GM19397 (cell line): ENCODE results near the gene SCG2.

Experiments
- ATAC-seq: cut with Tn5 transposase; IDR thresholded peaks from one replicate; pipeline ENCODE4 v1.9.1; 2021; ENCODE audit warnings: mild to moderate bottlenecking, moderate library complexity; ENCODE audit not compliant: unreplicated experiment

SCG2 gene, protein sequence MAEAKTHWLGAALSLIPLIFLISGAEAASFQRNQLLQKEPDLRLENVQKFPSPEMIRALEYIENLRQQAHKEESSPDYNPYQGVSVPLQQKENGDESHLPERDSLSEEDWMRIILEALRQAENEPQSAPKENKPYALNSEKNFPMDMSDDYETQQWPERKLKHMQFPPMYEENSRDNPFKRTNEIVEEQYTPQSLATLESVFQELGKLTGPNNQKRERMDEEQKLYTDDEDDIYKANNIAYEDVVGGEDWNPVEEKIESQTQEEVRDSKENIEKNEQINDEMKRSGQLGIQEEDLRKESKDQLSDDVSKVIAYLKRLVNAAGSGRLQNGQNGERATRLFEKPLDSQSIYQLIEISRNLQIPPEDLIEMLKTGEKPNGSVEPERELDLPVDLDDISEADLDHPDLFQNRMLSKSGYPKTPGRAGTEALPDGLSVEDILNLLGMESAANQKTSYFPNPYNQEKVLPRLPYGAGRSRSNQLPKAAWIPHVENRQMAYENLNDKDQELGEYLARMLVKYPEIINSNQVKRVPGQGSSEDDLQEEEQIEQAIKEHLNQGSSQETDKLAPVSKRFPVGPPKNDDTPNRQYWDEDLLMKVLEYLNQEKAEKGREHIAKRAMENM

DNA sequence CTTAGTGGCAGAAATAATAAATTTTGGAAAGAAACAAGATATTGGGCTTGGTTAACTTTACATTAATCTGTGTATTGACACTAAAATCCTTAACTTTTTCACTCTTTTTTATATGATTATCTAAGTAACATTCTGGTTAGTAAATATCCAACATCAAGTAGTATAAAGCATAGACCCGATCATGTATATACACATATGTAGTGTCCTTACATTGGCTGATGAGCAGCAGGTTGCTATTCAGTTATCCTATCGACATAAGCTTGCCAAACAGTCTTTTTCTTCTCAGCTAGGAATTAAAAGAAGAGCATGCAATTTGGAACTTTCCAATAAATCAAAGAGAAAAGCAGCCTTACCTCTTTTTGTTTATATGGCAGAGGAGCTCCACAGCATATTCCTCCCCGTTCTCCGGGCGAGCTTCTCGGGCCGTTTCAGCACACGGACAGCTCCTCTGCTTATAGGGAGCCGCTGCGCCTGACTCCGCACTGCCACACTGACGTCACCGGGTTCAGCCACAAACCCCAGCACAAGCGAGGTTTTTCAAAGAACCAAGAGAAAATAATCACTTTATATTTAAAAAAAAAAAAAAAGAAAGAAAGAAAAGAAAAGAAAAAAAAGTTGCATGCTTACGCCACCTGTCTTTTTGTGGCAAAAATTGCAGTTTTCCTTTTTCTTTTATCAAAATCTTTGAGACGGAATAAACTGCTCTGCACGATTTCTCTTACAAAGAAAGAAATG is at the start of gene SCG2:
Gene SCG2 (minus strand): TSS at position 430 of the 735 bp plus-strand sequence. CDS start 3,079 bp downstream, outside the sequence.
- peak; percentile 75 for ATAC-seq

DNA sequence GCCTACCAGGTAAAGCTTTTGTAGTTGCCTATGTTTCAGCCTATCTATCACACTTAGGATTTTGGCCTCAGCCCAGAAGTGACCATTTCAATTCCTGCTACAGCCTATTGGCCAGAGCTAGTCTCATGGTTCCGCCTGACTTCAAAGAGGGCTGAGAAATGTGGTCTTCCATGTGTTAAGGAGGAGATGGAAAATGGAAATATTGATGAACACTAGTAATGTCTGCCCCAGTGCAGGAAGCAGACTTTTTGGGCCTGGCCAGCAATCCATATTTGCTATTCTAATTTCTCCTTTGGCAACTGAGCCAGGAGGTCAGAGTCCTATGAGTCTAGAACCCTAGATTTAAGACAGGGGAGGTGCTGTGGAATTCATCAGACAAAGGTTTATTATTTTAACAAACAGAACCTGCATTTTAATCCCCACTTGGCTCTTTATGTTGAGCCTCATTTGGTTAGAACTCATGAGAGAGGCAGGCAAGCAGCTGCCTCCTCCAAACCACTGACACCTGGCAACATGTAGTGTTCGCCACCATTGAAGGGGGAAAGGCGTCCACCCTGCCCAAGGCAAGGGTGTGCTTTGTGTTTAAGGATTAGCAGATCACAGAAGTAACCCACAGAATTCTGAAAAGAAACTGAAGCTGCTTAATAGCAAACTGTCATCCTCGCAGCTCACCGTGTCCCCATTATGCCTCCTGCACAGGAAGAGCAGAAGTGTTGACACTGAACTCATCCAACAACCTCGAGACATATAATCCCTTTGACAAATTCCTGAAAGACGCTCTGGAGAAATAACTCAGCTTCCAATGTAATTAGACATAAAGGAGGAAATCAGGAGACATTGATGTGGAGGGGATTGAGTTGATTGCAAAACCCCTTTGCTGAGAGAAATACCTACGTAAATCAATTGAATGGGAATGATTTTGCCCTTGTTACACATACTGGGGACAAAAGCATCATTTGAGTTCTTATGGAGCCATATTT is 47.7 kb upstream of the SCG2 start:
- no peak for ATAC-seq

DNA sequence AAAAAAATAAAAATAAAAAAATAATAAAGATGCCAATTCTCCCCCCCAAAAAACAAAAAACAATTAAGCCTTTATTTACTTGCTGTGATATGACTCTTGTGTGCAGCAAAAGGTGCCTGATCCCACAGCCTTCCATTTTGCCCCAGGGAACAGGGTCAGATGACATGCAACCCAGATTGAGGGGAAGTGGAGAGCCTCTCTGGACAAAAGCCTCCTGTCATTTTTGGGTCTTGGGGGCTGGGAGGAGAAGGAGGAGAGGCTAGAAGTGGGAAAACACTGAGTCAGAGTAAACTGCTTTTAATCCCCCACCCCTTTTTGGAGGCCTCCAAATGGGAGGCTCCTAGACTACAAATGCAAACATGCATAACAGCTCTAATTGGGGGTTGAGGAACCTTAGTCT is 46.6 kb upstream of the SCG2 start:
- no peak for ATAC-seq

DNA sequence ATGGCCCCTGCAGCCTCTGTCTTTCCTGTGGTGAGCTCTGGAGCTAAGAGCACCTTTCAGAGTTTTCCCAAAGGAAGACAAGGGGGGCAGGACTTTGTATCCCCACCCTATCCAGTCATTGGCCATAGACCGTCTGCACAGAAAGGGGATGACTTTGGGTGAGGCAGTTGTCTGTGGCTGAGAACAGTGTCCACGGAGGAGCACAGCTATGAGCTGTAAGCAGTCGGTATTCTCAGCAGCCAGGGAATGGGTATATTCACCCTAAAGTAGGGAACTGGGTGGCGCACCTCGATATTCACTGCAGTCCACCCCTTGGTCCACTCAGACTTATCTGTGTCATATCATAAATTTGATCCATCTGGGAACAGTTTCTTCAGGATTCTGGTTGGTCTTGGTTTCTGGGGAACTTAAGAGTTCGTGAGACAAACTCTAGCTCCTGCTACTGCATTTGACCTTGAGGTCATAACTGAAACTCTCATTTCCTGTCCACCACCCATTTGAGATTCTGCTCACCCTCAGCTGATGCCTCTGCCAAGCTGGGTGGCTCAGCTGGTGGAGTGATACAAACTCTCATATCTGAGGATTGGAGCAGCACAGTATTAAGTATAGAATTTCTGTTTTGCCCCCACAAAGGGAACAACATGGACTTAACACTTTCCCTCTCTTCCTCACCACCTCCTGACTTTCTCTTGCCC is 45.2 kb upstream of the SCG2 start:
- ATAC-seq, result peak; percentile 87

DNA sequence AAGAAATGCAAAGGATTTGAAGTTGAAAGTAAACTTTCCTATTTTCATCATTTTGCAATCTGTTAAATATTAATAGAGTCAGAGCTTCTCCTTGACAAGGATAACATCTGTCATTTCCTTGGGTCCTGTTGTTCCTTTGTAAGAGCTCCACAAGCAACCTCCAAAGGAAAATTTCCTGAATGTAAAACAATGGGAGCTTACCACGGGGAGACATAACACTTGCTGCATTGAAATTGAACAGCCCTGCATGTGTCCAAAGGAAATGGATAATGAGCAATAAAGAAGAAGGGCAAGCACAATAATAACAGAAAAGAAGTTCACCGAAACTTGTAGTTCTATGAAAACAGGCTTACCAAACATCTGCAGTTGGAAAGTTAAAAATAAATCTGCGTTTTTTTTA is 42.0 kb upstream of the SCG2 start:
- ATAC-seq, result no peak

DNA sequence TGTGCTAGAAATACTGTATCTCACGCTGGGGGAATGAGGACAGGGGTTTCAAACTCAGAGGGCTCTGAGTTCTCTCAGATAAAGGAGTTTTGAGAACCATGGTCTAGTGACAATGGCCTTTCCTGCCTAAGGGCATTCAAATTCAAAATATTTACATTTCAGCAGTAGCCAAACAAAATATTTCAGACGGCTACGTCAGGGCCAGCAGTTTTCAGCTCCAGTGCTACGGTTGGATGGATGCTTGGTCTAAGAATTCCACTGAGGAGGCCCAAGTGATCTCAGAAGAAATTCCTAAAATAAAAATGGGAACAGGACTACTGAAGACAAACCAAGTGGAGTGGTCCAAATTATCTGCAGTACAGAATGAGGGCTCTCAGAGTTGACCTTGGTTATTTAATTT is 41.1 kb upstream of the SCG2 start:
- no peak for ATAC-seq

DNA sequence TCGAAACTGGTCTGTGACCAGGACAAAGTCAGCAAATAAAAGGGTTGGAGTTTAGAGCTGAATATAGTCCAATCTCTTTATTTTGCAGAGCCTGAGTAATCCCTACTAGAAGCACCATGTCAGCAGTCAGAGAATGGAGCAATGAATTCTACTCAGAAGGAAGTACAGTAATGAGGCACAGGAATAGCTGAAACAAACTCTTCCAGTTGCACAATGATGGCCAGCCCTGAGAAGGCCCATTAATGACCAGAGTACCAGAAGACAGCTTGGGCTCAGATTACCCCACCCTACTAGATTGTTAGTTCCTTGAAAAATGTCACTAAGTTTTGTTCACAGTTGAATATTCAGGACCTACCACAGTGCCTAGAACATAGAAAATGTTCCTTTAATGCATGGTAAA is 40.3 kb upstream of the SCG2 start:
- no peak for ATAC-seq

DNA sequence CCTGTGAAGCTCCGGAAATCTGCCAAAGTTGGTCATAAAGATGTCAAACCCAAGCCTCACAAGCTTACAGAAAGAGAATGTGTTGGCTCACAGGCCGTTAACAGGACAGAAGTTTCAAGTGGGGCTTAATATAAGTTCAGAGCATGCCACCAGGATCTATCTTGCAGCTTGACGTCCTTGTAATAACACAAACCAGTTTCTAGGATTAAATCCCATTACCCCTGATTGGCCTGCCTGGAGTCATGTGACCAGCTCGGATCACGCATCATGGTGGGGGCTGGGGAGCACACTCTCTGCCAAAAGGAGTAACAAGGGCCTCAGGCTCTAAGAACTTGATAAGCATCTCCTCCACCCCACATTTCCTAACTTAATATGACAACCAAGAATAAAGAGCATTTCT is 38.9 kb upstream of the SCG2 start:
- ATAC-seq, result no peak

DNA sequence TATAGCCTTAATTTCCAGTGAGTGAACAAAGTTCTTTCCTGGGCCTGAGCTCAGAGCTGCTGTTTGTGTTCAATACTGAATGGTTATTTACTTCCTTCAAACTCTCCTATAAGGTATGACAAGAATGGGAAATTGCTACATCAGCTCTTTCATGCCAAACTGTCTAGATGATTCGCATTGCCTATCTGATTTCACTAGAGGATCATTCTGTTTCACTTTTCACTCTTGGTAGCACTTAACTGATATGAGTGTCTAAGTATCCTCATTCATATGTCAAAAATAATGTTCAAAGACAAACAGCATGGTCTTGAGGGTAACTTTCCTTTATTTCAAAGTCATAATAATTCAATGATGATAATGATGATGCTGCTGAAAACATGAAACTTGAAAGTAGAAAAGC is 32.9 kb upstream of the SCG2 start:
- ATAC-seq, result no peak

DNA sequence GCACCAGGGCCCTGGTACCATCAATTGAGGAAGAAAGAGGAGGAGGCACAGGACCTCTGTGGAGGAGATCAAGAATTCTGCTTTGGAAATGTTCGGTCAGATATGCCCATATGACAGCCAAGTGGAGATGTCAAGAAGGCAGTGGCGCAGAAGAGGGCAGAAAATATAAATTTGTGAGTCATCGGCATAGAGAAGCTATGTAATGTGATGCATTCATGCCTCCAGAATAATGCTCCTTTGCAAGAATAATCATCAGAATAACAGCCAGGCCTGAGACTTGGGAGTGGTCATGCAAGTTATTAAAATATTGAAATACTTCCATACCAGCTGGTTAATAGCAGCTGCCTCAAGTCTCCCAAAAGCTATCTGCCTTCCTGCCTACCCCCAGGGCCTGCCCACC is 32.1 kb upstream of the SCG2 start:
- no peak for ATAC-seq

DNA sequence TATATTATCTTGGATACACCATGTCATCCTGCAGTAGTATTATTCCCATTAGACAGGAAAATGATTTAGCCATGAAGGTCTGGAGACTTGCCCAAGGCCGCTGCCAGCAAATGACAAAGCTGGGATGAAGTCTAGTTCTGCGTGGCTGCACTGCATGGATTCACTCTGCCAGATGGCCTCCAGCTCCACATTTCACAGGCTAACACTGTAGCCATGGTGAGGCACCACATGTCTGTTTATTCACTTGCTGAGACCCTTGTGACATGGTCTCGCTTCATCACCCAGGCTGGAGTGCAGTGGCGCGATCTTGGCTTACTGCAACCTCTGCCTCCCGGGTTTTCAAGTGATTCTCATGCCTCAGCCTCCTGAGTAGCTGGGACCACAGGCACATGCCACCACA is 31.5 kb upstream of the SCG2 start:
- no peak for ATAC-seq

DNA sequence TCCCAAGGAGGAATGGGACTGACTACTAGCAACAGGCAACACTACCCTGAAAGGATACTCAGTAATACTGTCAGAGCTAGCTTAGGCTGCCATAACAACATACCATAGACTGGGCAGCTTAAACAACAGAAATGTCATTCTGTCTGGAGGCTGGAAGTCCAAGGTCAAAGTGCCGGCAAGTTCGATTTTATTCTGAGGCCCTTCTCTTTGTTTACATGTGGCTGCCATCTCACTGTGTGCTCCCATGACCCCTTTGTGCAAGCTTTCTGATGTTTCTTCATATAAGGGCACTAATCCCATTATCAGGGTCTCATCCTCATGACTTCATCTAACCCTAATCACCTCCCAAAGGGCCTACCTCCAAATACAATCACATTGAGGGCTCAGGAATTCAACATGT is 30.7 kb upstream of the SCG2 start:
- ATAC-seq, result no peak

DNA sequence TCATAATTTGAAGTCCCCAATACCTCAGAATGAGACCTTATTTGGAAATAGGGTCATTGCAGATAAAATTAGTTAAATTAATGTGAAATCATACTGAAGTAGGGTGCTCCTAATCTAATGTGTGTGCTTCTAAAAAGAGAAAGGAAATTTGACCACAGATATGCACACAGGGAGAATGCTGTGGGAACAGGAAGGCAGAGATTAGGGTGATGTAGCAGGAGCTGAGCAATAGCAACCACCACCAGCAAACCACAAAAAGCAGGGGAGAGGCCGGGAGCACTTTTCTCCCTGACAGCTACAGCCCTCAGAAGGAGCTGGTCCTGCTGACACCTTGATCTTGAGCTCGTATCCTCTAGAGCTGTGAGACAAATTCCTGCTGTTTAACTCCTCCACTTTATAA is 24.6 kb upstream of the SCG2 start:
- ATAC-seq, result no peak

DNA sequence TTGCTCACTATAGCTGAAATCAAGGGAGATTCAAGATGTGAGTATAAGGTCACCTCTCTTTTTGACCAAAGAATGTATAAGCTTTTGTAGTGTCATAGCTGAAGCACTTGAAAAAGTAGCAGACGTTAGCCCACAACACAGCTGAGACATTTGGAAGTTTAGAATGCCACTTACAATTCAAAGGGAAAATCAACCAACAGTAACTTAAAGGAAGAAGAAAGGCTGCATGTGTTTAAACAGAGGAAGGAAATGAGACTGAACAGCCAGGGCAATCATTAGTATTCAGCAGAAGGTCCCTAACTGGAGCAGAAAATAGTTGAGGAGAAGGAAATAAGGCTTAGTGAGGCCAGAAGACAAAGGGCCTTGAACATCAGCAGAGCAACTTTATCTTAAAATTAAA is 23.5 kb upstream of the SCG2 start:
- no peak for ATAC-seq

DNA sequence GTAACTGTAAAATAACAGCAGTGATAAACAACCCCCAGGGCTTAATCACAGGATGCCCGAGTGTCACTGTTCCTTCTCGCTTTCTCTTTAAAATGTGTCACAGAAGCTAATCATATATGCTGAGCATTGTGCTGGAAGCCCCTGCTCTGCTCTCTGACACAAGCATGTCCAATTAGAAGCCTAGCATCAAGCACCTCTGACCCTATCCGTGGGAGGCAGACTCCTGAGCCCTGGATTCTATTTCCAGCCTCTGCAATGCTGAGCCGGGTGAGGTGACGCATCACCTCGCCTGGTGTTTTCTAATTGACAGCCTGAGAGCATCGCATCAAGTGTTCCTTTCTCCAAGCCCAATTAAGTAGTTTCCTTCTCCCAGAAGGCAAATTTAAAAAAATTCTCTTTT is 19.7 kb upstream of the SCG2 start:
- no peak for ATAC-seq

DNA sequence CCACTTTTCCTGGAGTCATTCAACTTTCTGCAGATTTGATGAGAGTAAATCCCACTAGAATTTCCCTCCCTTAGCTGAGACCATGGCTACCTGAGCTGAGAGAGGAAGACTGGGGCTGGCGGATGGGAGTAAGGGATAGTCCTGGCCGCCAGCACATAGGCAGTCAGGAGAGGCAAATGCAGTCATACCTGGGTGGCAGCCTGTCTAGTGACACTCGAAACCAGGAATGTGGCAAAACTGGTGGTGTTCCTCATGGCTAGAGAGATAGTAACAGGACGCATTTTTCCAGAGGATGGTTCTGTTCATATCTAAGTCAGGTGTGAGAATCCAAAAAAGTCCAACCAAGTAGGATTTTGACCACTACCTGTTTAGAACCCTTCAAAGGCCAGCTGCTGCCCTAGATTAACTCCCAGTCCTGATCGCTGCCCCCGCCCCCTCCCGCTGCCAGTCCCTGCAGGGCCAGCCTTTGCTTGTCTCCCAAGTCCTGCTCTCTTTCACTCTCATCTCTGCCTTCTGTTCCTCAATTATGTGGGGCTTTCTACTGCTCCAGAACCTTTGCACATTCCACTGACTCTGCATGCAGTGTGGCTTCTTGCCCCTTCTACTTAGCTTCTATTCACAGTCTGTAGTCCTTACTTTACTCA is 17.4 kb upstream of the SCG2 start:
- ATAC-seq, result no peak

DNA sequence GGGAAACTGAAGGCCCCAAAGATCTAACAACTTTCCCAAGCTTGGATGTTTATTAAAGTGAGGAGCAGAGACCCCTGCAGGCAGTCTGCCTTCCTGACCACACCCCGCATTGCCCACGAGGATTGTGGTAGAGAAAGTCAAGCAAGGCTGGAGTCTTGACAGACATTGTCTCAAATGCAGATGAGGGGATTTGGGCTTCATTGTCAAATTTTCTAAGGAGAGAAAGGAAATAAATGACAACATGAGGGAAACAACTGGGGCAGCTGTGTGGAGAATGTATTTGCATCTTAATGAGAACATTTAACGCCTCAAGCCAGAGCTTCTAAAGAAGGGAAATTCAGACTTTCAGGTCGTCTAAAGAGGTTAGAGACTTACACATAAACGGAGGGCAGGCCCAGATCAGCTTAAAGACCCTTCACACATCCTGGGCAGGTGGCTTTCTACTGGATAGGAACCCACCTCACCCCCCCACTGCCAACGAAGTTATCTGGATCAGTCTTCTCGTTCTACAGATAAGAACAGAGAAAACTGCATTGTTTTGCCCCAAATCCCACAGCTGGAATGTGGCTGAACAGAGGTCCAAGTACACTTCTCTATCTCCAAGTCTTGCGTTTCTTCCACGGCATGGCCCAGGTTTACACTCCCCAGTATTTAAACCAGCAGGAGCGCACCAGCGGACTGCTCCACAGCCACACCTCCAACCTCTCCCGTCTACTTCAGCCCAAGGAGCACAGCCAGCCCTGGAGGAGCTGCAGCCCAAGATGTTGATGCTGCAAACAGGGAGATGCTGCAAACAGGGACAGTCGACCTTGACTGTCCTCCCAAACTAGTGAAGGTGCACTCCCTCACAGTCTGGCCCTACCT is 16.2 kb upstream of the SCG2 start:
- ATAC-seq, result no peak

DNA sequence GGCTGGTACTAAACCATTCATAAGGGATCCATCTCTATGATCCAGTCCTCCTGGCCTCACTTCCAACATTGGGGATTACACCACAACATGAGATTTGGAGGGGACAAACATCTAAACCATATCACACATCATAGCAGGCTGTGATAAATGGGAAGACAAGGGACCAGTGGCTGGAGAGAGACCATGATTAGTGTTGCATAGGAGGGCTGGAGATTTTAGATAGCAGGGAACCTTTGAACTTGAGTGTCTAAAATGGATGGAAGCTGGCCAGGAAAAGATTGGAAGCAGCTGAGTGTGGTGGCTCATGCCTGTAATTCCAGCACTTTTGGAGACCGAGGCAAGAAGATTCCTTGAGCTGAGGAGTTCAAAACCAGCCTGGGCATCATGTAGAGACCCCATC is 12.4 kb upstream of the SCG2 start:
- ATAC-seq, result no peak
